Measurements from ENCODE around the gene PTPMT1.

GRCh38 chr11:47599902-47600301 is 34.5 kb downstream of the PTPMT1 start:
- TF ChIP-seq, protein P1, sequence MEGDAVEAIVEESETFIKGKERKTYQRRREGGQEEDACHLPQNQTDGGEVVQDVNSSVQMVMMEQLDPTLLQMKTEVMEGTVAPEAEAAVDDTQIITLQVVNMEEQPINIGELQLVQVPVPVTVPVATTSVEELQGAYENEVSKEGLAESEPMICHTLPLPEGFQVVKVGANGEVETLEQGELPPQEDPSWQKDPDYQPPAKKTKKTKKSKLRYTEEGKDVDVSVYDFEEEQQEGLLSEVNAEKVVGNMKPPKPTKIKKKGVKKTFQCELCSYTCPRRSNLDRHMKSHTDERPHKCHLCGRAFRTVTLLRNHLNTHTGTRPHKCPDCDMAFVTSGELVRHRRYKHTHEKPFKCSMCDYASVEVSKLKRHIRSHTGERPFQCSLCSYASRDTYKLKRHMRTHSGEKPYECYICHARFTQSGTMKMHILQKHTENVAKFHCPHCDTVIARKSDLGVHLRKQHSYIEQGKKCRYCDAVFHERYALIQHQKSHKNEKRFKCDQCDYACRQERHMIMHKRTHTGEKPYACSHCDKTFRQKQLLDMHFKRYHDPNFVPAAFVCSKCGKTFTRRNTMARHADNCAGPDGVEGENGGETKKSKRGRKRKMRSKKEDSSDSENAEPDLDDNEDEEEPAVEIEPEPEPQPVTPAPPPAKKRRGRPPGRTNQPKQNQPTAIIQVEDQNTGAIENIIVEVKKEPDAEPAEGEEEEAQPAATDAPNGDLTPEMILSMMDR (IDR thresholded peaks at IDR 0.05): no peak
- TF ChIP-seq POLR2A (IDR thresholded peaks at IDR 0.05): no peak
